Loucy (cell line): Measurements from ENCODE around the gene MS4A10.

ENCODE experiments used
- H2AFZ ChIP-seq: fragments of 200-600 bp; sonication (generic); 2 replicates; pipeline ENCODE4 v1.6.0; 2016; ENCODE audit warnings: antibody characterized with exemption, mild to moderate bottlenecking, low read length, moderate library complexity
- H3F3A ChIP-seq: fragments of 200-600 bp; 2 replicates; pipeline ENCODE4 v1.6.0; 2016; ENCODE audit warnings: antibody characterized with exemption, low read depth, mild to moderate bottlenecking
- H3K27me3 ChIP-seq: fragments of 200-600 bp; sonication (generic); 2 replicates; pipeline ENCODE4 v1.6.1; 2014; ENCODE audit warnings: low read length, mild to moderate bottlenecking; ENCODE audit not compliant: insufficient read depth, poor library complexity, severe bottlenecking
- H3K36me3 ChIP-seq: fragments of 200-600 bp; sonication (generic); 2 replicates; pipeline ENCODE4 v1.6.1; 2016; ENCODE audit warnings: low read length; ENCODE audit not compliant: insufficient read depth
- H3K4me1 ChIP-seq: fragments of 200-600 bp; sonication (generic); 2 replicates; pipeline ENCODE4 v1.5.1; 2014; ENCODE audit warnings: low read length, mild to moderate bottlenecking; ENCODE audit not compliant: insufficient read depth, poor library complexity, severe bottlenecking
- H3K4me2 ChIP-seq: fragments of 200-600 bp; sonication (generic); 2 replicates; pipeline ENCODE4 v1.6.0; 2014; ENCODE audit warnings: antibody characterized with exemption, low read length, low read depth, mild to moderate bottlenecking; ENCODE audit not compliant: poor library complexity, severe bottlenecking
- H3K4me3 ChIP-seq: fragments of 200-600 bp; sonication (generic); 2 replicates; pipeline ENCODE4 v1.5.1; 2014; ENCODE audit warnings: low read length, mild to moderate bottlenecking, mixed read lengths; ENCODE audit not compliant: poor library complexity, severe bottlenecking
- H3K79me2 ChIP-seq: fragments of 200-600 bp; sonication (generic); 2 replicates; pipeline ENCODE4 v1.6.1; 2014; ENCODE audit warnings: low read length; ENCODE audit not compliant: insufficient read depth
- H3K9ac ChIP-seq: fragments of 200-600 bp; sonication (generic); 2 replicates; pipeline ENCODE4 v1.6.0; 2014; ENCODE audit warnings: mild to moderate bottlenecking, low read depth, low read length, moderate library complexity; ENCODE audit not compliant: poor library complexity, severe bottlenecking
- H3K9me2 ChIP-seq: fragments of 200-600 bp; sonication (generic); replicated peaks from 2 replicates; pipeline ENCODE4 v1.6.1; 2016; ENCODE audit warnings: low read depth, low read length, mixed read lengths
- H3K9me3 ChIP-seq: fragments of 200-600 bp; sonication (generic); 2 replicates; pipeline ENCODE4 v1.6.1; 2014; ENCODE audit warnings: mild to moderate bottlenecking, antibody characterized with exemption, low read length, low read depth; ENCODE audit not compliant: insufficient read depth
- H4K20me1 ChIP-seq: fragments of 200-600 bp; sonication (generic); 2 replicates; pipeline ENCODE4 v1.6.0; 2014; ENCODE audit warnings: antibody characterized with exemption, low read length, mild to moderate bottlenecking; ENCODE audit not compliant: insufficient read depth, poor library complexity, severe bottlenecking
- EZH2phosphoT487 ChIP-seq: fragments of 200-600 bp; IDR thresholded peaks from 2 replicates; pipeline ENCODE4 v1.6.1; 2018; ENCODE audit warnings: antibody characterized with exemption, mild to moderate bottlenecking, moderate library complexity, borderline replicate concordance
- TF ChIP-seq, protein P1 (sequence below): fragments of 200-600 bp; sonication (generic); conservative IDR thresholded peaks from 2 replicates; pipeline ENCODE4 v1.5.1; 2014; ENCODE audit warnings: mild to moderate bottlenecking, antibody characterized with exemption, low read length

The MS4A10 gene

DNA sequence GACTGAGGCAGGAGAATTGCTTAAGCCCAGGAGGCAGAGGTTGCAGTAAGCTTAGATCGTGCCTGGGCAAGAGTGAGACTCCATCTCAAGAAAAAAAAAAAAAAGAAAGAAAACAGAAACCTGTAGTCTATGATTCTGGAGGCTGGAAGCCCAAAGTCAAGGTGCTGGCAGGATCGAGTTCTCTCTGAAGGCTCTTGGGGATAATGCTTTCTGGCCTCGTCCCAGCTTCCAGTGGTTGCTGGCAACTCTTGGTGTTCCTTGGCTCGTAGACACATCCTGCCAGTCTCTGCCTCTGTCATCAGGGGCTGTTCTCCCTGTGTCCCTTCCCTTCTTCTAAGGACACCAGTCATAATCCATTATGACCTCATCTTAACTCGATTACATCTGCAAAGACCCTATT lies 40.0 kb downstream of the MS4A10 start:
- Histone ChIP-seq H3K4me2 (no peak overlapping the region), H3K9me3 (no peaks in the 10 kb centered on the region), H3K36me3 (no peaks in the 10 kb centered on the region), H3K79me2 (no peaks in the 10 kb centered on the region), H3K9ac (no peak overlapping the region), H3K9me2 (no peaks in the 10 kb centered on the region), H3K4me1 (peaks cover 19% of the 10 kb centered on the region), H3K4me3 (no peak overlapping the region), H4K20me1 (no peaks in the 10 kb centered on the region), H3F3A (no peaks in the 10 kb centered on the region), H3K27me3 (no peaks in the 10 kb centered on the region), H2AFZ (no peak overlapping the region)
- TF ChIP-seq EZH2phosphoT487: no peak
- TF ChIP-seq, protein P1, sequence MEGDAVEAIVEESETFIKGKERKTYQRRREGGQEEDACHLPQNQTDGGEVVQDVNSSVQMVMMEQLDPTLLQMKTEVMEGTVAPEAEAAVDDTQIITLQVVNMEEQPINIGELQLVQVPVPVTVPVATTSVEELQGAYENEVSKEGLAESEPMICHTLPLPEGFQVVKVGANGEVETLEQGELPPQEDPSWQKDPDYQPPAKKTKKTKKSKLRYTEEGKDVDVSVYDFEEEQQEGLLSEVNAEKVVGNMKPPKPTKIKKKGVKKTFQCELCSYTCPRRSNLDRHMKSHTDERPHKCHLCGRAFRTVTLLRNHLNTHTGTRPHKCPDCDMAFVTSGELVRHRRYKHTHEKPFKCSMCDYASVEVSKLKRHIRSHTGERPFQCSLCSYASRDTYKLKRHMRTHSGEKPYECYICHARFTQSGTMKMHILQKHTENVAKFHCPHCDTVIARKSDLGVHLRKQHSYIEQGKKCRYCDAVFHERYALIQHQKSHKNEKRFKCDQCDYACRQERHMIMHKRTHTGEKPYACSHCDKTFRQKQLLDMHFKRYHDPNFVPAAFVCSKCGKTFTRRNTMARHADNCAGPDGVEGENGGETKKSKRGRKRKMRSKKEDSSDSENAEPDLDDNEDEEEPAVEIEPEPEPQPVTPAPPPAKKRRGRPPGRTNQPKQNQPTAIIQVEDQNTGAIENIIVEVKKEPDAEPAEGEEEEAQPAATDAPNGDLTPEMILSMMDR: no peak

DNA sequence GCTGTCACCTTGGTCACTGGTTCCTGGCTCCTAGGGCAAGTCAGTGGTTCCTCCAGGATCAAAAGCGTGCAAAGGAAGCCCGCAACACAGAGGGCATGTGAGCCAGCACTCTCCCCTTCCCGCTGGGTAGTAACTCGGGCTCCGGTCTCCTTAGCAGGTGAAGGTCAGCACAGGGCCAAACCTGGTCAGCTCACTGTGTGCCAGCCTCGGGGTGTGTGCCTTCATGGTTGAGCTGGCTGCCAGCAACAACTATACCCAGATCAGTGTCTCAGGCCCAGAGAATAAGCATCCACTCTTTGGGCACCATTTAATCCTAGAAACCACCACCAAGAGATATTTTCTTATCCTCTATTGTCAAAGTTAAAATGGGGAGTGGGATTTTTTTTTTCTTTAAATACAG lies 40.7 kb downstream of the MS4A10 start:
- no peaks in the 10 kb centered on the region for H3K36me3 ChIP-seq
- H3K27me3 ChIP-seq: no peaks in the 10 kb centered on the region
- H3K9ac ChIP-seq: no peak overlapping the region
- no peak overlapping the region for H3K4me2 ChIP-seq
- TF ChIP-seq, protein P1: no peak
- no peak for TF ChIP-seq EZH2phosphoT487
- no peak overlapping the region for H3K4me3 ChIP-seq
- H2AFZ ChIP-seq: no peak overlapping the region
- H4K20me1 ChIP-seq: no peaks in the 10 kb centered on the region
- no peaks in the 10 kb centered on the region for H3K79me2 ChIP-seq
- peaks cover 19% of the 10 kb centered on the region for H3K4me1 ChIP-seq
- H3F3A ChIP-seq: no peaks in the 10 kb centered on the region
- H3K9me3 ChIP-seq: no peaks in the 10 kb centered on the region
- no peaks in the 10 kb centered on the region for H3K9me2 ChIP-seq

GRCh38 chr11:60830478-60831142 lies 45.5 kb downstream of the MS4A10 start:
- TF ChIP-seq, protein P1: no peak
- TF ChIP-seq EZH2phosphoT487: no peak
- Histone ChIP-seq H3F3A (no peaks in the 10 kb centered on the region), H2AFZ (no peak overlapping the region), H3K4me2 (no peak overlapping the region), H3K9me3 (no peaks in the 10 kb centered on the region), H4K20me1 (no peaks in the 10 kb centered on the region), H3K4me1 (peaks cover 26% of the 10 kb centered on the region), H3K9me2 (no peaks in the 10 kb centered on the region), H3K79me2 (no peaks in the 10 kb centered on the region), H3K27me3 (no peaks in the 10 kb centered on the region), H3K4me3 (no peak overlapping the region), H3K36me3 (no peaks in the 10 kb centered on the region), H3K9ac (no peak overlapping the region)
